ENCODE data around the gene L3MBTL4.

Gene L3MBTL4

DNA sequence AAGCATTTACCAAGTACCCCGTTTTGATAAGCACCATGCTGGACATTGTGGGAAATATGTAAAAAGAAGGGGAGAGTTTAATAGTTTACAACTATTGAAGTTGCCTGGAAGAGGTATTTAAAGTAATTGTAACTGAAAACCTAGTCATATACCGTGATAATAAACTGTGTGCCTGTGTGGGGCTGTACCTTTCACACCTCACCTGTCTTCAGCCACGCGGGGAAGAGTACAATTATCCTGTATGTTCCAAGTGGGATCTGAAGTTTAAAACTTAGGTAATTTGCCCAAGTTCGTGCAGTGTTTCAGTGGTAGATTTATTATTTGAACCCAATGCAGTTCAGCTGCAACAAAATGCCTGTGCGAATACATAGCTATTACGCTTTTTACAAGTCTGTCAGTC is 391.2 kb downstream of the L3MBTL4 start:
- Histone ChIP-seq H3K4me3 (ENCODE audit: low read depth in 1 of 5, low read length in 5 of 5) (no peak overlapping the region), H3K9ac (ENCODE audit: low read length in 5 of 5) (no peak overlapping the region), H3K36me3 (ENCODE audit: control insufficient read depth in 5 of 5, insufficient read depth in 5 of 5, low read length in 5 of 5) (no peaks in the 10 kb centered on the region), H3K4me1 (ENCODE audit: control insufficient read depth in 5 of 5, insufficient read depth in 5 of 5, low read length in 5 of 5) (peaks cover 0 to 3% (median 0%) of the 10 kb centered on the region in 5 donors), H3K9me3 (ENCODE audit: control insufficient read depth in 5 of 5, low read length in 5 of 5) (no peaks in the 10 kb centered on the region), H3K27ac (ENCODE audit: low read depth, low read length) (no peak overlapping the region), H3K27me3 (ENCODE audit: control insufficient read depth in 5 of 5, insufficient read depth in 4 of 5, low read length in 5 of 5) (no peaks in the 10 kb centered on the region)

DNA sequence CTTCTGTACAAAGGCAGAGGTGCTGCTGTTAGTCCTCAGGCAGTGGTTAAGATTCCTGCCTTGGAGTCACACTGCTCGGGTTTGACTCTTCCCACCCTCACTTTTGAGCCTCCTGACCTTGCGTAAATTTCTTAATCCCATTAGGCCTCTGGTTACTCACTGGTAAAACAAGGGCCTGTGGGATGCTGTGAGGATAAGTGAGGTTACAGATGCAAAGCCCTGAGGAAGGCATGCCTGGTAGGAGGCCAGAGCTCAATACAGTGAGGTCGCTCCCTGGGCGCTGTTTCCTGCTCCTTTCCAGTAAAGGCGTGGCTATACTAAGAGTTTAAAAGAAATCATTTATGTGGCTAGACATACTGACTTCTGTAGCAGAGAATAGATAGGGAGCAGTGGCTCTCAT is 391.9 kb downstream of the L3MBTL4 start:
- no peak overlapping the region for H3K9ac ChIP-seq (ENCODE audit: low read length in 5 of 5)
- no peaks in the 10 kb centered on the region for H3K36me3 ChIP-seq (ENCODE audit: control insufficient read depth in 5 of 5, insufficient read depth in 5 of 5, low read length in 5 of 5)
- H3K4me3 ChIP-seq (ENCODE audit: low read depth in 1 of 5, low read length in 5 of 5), result no peak overlapping the region
- H3K27ac ChIP-seq (ENCODE audit: low read depth, low read length), result no peak overlapping the region
- no peaks in the 10 kb centered on the region for H3K9me3 ChIP-seq (ENCODE audit: control insufficient read depth in 5 of 5, low read length in 5 of 5)
- no peaks in the 10 kb centered on the region for H3K27me3 ChIP-seq (ENCODE audit: control insufficient read depth in 5 of 5, insufficient read depth in 4 of 5, low read length in 5 of 5)
- H3K4me1 ChIP-seq (ENCODE audit: control insufficient read depth in 5 of 5, insufficient read depth in 5 of 5, low read length in 5 of 5), result peaks cover 0 to 3% (median 0%) of the 10 kb centered on the region in 5 donors

DNA sequence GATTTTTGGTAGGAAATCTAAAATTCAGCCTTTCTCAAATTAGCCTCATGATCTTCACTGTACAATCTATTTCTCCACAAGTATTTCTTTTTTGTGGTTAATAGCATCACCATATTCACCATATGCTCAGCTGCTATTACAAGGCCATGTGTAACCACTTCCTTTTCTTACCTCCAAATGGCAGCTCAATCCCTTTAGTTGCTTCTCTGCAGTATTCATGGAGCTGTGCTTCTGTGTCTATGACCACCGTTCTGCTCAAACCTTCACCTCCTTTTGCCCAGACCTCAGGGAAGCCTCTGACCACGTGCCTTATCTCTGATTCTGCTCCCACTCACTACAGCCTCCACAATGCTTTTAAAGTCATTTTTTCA is 392.7 kb downstream of the L3MBTL4 start:
- no peaks in the 10 kb centered on the region for H3K27me3 ChIP-seq (ENCODE audit: control insufficient read depth in 5 of 5, insufficient read depth in 4 of 5, low read length in 5 of 5)
- H3K9me3 ChIP-seq (ENCODE audit: control insufficient read depth in 5 of 5, low read length in 5 of 5), result no peaks in the 10 kb centered on the region
- no peaks in the 10 kb centered on the region for H3K36me3 ChIP-seq (ENCODE audit: control insufficient read depth in 5 of 5, insufficient read depth in 5 of 5, low read length in 5 of 5)
- no peak overlapping the region for H3K27ac ChIP-seq (ENCODE audit: low read depth, low read length)
- no peak overlapping the region for H3K4me3 ChIP-seq (ENCODE audit: low read depth in 1 of 5, low read length in 5 of 5)
- H3K9ac ChIP-seq (ENCODE audit: low read length in 5 of 5), result no peak overlapping the region
- peaks cover 0 to 3% (median 0%) of the 10 kb centered on the region in 5 donors for H3K4me1 ChIP-seq (ENCODE audit: control insufficient read depth in 5 of 5, insufficient read depth in 5 of 5, low read length in 5 of 5)

DNA sequence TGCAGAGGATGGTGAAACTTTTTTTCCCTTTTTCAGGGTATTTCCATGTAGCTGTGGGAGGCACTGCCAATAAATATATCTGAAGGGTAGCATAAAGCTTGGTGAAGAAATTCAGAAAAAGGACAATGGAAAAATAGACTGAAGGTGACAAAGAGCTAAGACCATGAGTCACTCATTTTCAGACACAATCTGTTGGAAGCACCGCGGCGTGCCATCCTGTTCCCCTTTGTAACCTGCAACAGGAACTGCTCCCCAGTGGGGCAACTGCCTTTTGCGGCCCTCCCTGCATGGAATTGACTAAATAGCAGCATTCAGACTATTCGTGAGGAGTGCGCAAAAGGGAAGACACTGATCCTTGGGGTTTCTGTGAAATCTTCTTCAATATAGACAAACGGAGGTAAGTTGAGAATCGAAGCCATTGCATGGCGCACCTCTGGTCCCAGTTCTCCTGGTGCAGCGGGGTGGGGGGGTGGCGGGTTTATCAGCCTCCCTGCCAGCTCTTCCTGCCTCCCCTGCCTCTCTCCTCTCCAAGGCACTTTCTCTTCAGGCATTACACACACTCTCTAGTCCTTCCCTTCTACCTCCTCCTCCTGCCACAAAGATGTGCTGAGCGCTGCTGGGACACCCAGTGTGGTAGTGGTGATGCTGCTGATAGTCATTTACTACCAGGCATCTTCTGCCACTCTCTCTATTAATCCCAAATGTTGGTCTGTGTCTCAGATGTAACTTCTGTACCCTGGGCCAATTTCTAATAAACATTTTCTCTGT is 393.2 kb downstream of the L3MBTL4 start:
- Histone ChIP-seq H3K27ac (ENCODE audit: low read depth, low read length) (no peak overlapping the region), H3K9me3 (ENCODE audit: control insufficient read depth in 5 of 5, low read length in 5 of 5) (no peaks in the 10 kb centered on the region), H3K9ac (ENCODE audit: low read length in 5 of 5) (no peak overlapping the region), H3K27me3 (ENCODE audit: control insufficient read depth in 5 of 5, insufficient read depth in 4 of 5, low read length in 5 of 5) (no peaks in the 10 kb centered on the region), H3K4me1 (ENCODE audit: control insufficient read depth in 5 of 5, insufficient read depth in 5 of 5, low read length in 5 of 5) (peaks cover 0 to 3% (median 0%) of the 10 kb centered on the region in 5 donors), H3K4me3 (ENCODE audit: low read depth in 1 of 5, low read length in 5 of 5) (no peak overlapping the region), H3K36me3 (ENCODE audit: control insufficient read depth in 5 of 5, insufficient read depth in 5 of 5, low read length in 5 of 5) (no peaks in the 10 kb centered on the region)

DNA sequence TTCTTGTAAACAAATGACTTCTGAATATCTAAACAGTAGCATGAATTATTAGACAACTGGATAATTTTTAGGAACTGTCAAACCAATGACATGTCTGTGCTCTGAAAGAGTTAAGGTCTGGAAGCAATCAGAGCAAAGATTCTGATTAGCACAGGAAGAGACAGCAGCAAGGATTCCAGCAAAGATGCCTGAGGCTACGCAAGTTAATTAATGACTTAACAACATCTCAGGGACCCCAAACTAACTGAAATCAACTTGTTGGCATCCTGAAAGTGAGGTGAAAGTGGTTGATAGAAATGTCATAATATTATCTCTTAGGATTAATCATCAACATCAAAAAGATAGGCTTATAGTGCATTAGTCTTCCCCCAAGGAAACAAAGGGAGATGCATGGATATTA is 396.0 kb downstream of the L3MBTL4 start:
- Histone ChIP-seq H3K4me3 (ENCODE audit: low read depth in 1 of 5, low read length in 5 of 5) (no peak overlapping the region), H3K27me3 (ENCODE audit: control insufficient read depth in 5 of 5, insufficient read depth in 4 of 5, low read length in 5 of 5) (no peaks in the 10 kb centered on the region), H3K27ac (ENCODE audit: low read depth, low read length) (no peak overlapping the region), H3K36me3 (ENCODE audit: control insufficient read depth in 5 of 5, insufficient read depth in 5 of 5, low read length in 5 of 5) (no peaks in the 10 kb centered on the region), H3K4me1 (ENCODE audit: control insufficient read depth in 5 of 5, insufficient read depth in 5 of 5, low read length in 5 of 5) (peaks cover 0 to 3% (median 0%) of the 10 kb centered on the region in 5 donors), H3K9ac (ENCODE audit: low read length in 5 of 5) (no peak overlapping the region), H3K9me3 (ENCODE audit: control insufficient read depth in 5 of 5, low read length in 5 of 5) (no peaks in the 10 kb centered on the region)

DNA sequence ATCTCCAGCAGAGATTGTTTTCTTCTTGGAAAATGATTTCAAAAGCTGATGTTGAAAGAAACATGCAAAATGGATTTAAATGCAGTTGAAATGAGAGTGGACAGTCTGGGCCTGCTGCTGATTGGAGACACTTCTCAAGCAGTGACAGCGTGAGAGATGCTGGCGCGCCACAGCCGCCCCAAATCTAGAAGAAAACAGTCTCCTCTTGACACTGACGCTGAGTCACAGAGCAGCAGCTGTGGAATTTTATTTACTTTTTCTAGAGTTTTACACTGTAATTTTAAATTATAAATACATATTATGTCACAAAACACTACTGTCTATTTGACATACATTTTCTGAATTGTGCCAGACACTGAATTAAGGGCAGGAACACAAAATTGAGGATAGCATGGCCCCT is 397.5 kb downstream of the L3MBTL4 start:
- Histone ChIP-seq H3K36me3 (ENCODE audit: control insufficient read depth in 5 of 5, insufficient read depth in 5 of 5, low read length in 5 of 5) (no peaks in the 10 kb centered on the region), H3K27ac (ENCODE audit: low read depth, low read length) (no peak overlapping the region), H3K4me3 (ENCODE audit: low read depth in 1 of 5, low read length in 5 of 5) (no peak overlapping the region), H3K4me1 (ENCODE audit: control insufficient read depth in 5 of 5, insufficient read depth in 5 of 5, low read length in 5 of 5) (peaks cover 0 to 7% (median 0%) of the 10 kb centered on the region in 5 donors), H3K9me3 (ENCODE audit: control insufficient read depth in 5 of 5, low read length in 5 of 5) (no peaks in the 10 kb centered on the region), H3K27me3 (ENCODE audit: control insufficient read depth in 5 of 5, insufficient read depth in 4 of 5, low read length in 5 of 5) (no peaks in the 10 kb centered on the region), H3K9ac (ENCODE audit: low read length in 5 of 5) (no peak overlapping the region)

DNA sequence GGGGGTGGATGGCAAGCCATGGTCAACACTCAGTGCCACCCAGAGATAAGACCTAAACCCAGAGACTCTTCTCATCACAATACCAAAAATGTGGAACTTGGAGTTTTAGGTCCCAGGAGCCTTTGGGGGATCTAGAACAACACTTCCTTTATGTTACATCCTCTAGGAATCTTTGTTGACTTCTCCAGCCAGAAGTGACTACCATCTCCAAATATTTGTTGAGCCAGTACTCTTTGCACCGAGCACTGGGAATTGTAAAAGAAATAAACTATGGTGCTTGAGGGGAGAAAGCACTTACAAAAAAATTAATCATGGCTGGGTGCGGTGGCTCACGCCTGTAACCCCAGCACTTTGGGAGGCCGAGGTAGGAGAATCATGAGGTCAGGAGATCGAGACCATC is 399.3 kb downstream of the L3MBTL4 start:
- H3K9ac ChIP-seq (ENCODE audit: low read length in 5 of 5), result no peak overlapping the region
- no peaks in the 10 kb centered on the region for H3K36me3 ChIP-seq (ENCODE audit: control insufficient read depth in 5 of 5, insufficient read depth in 5 of 5, low read length in 5 of 5)
- no peaks in the 10 kb centered on the region for H3K27me3 ChIP-seq (ENCODE audit: control insufficient read depth in 5 of 5, insufficient read depth in 4 of 5, low read length in 5 of 5)
- H3K4me3 ChIP-seq (ENCODE audit: low read depth in 1 of 5, low read length in 5 of 5), result no peak overlapping the region
- no peaks in the 10 kb centered on the region for H3K9me3 ChIP-seq (ENCODE audit: control insufficient read depth in 5 of 5, low read length in 5 of 5)
- H3K27ac ChIP-seq (ENCODE audit: low read depth, low read length), result no peak overlapping the region
- H3K4me1 ChIP-seq (ENCODE audit: control insufficient read depth in 5 of 5, insufficient read depth in 5 of 5, low read length in 5 of 5), result peaks cover 0 to 7% (median 0%) of the 10 kb centered on the region in 5 donors

DNA sequence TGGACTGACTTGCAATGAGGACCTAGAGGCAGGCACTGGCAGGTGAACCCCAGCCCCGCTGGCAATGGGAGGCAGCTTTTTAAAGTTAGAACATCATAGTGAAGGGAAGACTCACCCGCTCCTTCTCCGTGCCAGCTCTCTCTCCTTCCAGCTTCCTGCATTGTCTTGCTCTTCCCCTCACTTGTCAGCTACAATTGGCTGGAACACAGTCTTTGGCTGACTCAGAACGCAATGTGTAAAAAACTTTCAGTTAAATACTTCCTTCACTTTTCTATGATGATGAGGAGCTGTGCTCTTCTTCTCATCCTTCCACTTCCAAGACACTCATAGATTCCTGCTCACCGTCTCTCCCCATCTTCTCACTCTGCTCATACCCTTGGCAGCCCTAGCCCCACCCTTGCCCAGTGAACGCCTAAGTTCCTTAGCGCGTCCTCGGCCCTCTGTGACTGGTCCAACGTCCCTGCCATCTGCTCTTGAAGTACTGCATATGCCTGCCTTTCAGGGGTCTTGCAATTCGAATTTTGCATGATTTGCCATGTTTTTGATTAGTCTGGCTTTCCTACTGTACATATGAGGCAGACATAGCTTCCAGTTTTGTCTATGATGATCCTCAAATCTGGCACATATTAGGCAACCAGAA is 401.4 kb downstream of the L3MBTL4 start:
- Histone ChIP-seq H3K27me3 (ENCODE audit: control insufficient read depth in 5 of 5, insufficient read depth in 4 of 5, low read length in 5 of 5) (no peaks in the 10 kb centered on the region), H3K4me1 (ENCODE audit: control insufficient read depth in 5 of 5, insufficient read depth in 5 of 5, low read length in 5 of 5) (peaks cover 0 to 7% (median 0%) of the 10 kb centered on the region in 5 donors), H3K36me3 (ENCODE audit: control insufficient read depth in 5 of 5, insufficient read depth in 5 of 5, low read length in 5 of 5) (no peaks in the 10 kb centered on the region), H3K9me3 (ENCODE audit: control insufficient read depth in 5 of 5, low read length in 5 of 5) (no peaks in the 10 kb centered on the region), H3K27ac (ENCODE audit: low read depth, low read length) (no peak overlapping the region), H3K4me3 (ENCODE audit: low read depth in 1 of 5, low read length in 5 of 5) (no peak overlapping the region), H3K9ac (ENCODE audit: low read length in 5 of 5) (no peak overlapping the region)

DNA sequence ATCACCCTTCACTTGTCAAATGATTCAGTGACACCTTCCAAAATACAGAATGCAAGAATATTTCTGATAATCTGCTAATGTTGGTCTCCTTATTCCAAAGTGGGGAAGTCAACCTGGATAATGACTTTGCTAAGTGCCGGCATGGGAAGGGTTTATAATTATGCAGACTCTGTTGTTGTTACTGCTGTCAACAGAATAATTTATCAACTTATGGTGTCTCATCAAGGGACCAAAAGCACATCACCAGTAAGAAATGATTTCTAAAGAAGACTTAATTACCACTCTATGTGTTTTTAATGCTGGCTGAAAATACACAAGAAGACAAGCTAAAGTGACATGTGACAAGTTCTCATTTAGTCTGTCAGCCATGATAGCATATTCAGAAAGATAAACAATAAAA is 403.8 kb downstream of the L3MBTL4 start:
- Histone ChIP-seq H3K27me3 (ENCODE audit: control insufficient read depth in 5 of 5, insufficient read depth in 4 of 5, low read length in 5 of 5) (no peaks in the 10 kb centered on the region), H3K9me3 (ENCODE audit: control insufficient read depth in 5 of 5, low read length in 5 of 5) (no peaks in the 10 kb centered on the region), H3K4me3 (ENCODE audit: low read depth in 1 of 5, low read length in 5 of 5) (no peak overlapping the region), H3K27ac (ENCODE audit: low read depth, low read length) (no peak overlapping the region), H3K9ac (ENCODE audit: low read length in 5 of 5) (no peak overlapping the region), H3K36me3 (ENCODE audit: control insufficient read depth in 5 of 5, insufficient read depth in 5 of 5, low read length in 5 of 5) (no peaks in the 10 kb centered on the region), H3K4me1 (ENCODE audit: control insufficient read depth in 5 of 5, insufficient read depth in 5 of 5, low read length in 5 of 5) (peaks cover 0 to 7% (median 0%) of the 10 kb centered on the region in 5 donors)

DNA sequence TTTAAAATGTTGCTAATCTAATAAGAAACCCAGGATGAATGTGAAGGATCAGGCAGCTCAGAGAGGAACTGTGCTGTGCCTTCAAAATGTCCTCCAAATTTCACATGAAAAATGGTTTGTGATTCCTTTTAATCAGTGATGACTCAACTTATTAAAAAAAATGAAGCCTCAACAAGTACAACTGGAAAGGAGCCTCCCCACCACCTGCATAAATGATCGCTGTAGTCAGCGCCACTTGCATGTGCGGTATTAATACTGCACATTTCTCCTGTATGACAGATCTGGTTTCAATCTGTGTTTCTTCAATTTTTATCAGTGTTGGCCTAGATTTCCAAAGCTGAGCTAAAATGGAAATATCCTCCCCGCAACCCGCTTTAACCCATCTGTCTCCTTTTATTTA is 404.4 kb downstream of the L3MBTL4 start:
- no peak overlapping the region for H3K9ac ChIP-seq (ENCODE audit: low read length in 5 of 5)
- no peaks in the 10 kb centered on the region for H3K9me3 ChIP-seq (ENCODE audit: control insufficient read depth in 5 of 5, low read length in 5 of 5)
- H3K27me3 ChIP-seq (ENCODE audit: control insufficient read depth in 5 of 5, insufficient read depth in 4 of 5, low read length in 5 of 5), result no peaks in the 10 kb centered on the region
- no peaks in the 10 kb centered on the region for H3K36me3 ChIP-seq (ENCODE audit: control insufficient read depth in 5 of 5, insufficient read depth in 5 of 5, low read length in 5 of 5)
- H3K27ac ChIP-seq (ENCODE audit: low read depth, low read length), result no peak overlapping the region
- no peak overlapping the region for H3K4me3 ChIP-seq (ENCODE audit: low read depth in 1 of 5, low read length in 5 of 5)
- H3K4me1 ChIP-seq (ENCODE audit: control insufficient read depth in 5 of 5, insufficient read depth in 5 of 5, low read length in 5 of 5), result peaks cover 0 to 7% (median 0%) of the 10 kb centered on the region in 5 donors
